GM18505 (cell line): Measurements from ENCODE around the gene SLC37A4.
"Not testable (repeated sequence)": the region's sequence is repeated elsewhere in the genome, so short reads cannot be mapped to it uniquely, and the experiment has no call there.

Experiments
- ATAC-seq: cut with Tn5 transposase; IDR thresholded peaks from one replicate; pipeline ENCODE4 v1.9.1; 2021; ENCODE audit not compliant: unreplicated experiment
- POLR2A ChIP-seq: IDR thresholded peaks from 4 replicates; pipeline ENCODE4 v1.6.1; 2011; ENCODE audit warnings: borderline replicate concordance; ENCODE audit not compliant: insufficient read depth, insufficient read length; ENCODE audit errors: extremely low read depth

SLC37A4 gene

DNA sequence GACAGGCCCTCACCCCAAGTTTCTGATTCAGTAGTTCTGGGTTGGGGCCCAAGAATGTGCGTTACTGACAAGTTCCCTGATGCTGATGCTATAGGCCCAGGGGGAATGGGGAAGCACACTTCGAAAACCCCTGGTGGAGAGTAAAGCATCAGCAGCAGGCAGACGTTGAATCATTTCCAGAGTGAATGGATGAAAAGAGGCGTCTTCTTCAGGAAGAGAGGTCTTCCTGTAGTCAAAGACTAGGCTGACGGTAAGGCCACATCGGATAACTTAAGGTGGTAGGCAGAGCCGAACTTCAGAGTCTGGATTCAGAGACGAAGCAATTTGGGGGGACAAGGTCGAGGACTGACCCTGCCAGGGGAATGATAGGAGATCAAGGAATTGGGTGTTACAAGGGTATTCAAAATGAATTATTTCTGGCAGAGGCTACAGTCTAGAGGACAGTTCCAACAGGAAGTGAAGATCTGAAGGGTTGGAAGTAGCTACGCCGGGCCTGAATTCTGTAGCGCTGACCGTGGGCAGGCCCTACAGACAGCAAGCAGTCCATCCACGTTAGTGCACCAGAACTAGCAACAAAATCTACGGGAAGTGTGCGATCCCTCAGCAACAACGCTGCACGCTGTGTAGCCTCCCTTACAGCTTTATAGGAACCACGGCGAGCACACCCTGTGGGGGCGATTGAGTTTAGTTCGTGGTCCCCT is 33.6 kb downstream of the SLC37A4 start:
- TF ChIP-seq POLR2A, result no peak
- peak; percentile 22 for ATAC-seq

DNA sequence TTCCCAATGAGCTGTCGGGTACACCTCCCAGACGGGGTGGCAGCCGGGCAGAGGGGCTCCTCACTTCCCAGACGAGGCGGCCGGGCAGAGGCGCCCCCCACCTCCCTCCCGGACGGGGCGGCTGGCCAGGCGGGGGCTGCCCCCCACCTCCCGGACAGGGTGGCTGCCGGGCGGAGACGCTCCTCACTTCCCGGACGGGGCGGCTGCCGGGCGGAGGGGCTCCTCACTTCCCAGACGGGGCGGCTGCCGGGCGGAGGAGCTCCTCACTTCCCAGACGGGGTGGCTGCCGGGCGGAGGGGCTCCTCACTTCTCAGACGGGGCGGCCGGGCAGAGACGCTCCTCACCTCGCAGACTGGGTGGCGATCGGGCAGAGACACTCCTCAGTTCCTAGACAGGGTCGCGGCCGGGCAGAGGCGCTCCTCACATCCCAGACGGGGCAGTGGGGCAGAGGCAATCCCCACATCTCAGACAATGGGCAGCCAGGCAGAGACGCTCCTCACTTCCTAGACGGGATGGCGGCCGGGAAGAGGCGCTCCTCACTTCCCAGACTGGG is 39.1 kb downstream of the SLC37A4 start:
- ATAC-seq, result not testable (repeated sequence)

DNA sequence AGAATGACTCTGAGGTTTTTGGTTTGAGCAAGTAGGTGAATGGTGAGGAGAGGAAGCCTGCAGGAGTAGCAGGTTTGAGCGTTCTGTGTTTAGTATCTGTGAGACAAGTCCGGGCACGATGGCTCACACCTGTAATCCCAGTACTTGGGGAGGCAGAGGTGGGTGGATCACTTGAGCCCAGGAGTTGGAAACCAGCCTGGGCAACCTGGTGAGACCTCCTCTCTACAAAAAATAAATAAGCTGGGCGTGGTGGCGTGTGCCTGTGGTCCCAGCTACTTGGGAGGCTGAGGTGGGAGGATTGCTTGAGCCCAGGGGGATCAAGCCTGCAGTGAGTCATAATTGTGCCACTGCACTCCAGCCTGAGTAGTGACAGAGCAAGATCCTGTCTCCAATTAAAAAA is 42.4 kb downstream of the SLC37A4 start:
- ATAC-seq, result no peak
- no peak for TF ChIP-seq POLR2A

GRCh38 chr11:118984825-118985224 is 45.9 kb downstream of the SLC37A4 start:
- no peak for TF ChIP-seq POLR2A
- no peak for ATAC-seq

- not testable (repeated sequence) for ATAC-seq
Observed at GRCh38 chr11:118984337-118984736, 46.3 kb downstream of the SLC37A4 start.

DNA sequence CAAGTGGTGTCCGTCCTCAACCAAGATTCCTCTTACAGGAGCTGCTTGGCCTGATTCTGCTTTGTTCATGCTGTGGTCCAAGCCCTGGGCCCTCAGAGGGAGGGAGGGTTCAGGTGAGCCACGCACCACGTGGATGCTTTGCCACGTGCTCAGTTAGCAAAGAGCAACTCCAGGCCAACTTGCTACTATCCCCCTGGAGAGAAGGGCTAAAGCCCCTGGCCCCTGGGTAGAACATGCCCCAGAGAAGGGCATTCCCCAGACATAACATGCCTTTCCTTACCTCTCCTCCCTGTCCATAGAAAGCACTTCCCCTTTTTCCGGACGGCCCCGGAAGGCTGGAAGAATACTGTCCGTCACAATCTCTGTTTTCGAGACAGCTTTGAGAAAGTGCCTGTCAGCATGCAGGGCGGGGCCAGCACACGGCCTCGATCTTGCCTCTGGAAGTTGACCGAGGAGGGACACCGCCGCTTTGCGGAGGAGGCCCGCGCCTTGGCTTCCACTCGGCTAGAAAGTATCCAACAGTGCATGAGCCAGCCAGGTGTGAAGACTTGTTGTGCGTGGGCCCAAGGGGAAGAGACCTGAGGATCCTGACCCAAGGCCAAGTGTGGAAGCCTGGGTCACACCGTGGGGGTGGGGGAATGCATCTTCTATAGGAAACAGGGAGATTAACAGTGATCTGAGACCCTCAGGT is 50.3 kb downstream of the SLC37A4 start:
- ATAC-seq, result no peak
- no peak for TF ChIP-seq POLR2A

GRCh38 chr11:118979434-118979833 is 51.2 kb downstream of the SLC37A4 start:
- no peak for ATAC-seq
- no peak for TF ChIP-seq POLR2A

DNA sequence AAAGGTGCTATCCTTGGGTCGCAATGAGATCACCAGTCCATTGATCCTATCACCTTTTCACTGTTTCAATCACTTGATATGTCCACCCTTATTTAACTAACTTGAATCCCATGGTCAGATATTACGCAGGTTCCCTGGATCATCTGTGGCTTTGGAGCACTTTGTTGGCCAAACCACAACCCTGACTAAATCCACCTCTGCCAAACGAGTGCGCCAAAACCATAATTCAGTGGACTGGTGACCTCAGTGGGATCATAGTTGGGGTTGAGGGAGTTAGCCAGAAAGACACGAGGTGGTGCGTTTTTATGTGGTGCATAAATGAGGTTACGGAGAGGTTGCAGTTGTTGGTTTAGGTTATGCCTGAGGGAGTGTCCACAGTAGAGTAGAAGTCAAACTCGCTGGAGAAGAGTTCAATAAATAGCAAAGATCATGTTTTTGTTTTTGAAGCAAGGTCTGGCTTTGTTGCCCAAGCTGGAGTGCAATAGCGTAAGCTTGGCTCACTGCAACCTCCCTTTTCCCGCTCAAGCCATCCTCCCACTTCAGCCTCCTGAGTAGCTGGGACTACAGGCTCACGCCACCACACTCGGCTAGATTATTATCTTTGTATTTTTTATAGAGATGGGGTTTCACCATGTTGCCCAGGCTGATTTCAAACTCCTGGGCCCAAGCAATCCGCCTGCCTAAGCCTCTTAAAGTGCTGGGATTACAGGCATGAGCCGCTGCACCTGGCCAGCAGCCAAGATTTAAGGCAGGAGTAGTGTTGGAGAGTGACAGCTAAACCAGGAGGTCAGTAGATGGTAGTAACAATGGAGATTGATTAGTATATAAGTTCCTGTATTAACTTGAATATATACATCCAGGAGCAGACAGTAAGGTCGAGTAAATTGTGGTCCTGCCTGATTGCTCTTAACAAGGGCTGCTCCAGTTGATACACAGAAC is 54.6 kb downstream of the SLC37A4 start:
- no peak for TF ChIP-seq POLR2A
- ATAC-seq, result no peak
